Activated CD4-positive, alpha-beta T cell treated with anti-CD3 and anti-CD28 coated beads for 36 hours (primary cell): ENCODE results near the gene PARP8. TPM values are rescaled to one million over a fixed set of nuclear protein-coding genes. Genes with fewer than 3 reads are reported as not detected.

Experiments used
- ATAC-seq: fragments of 200-7000 bp; cut with Tn5 transposase; one replicate; pipeline ENCODE4 v1.10.0; 2021; ENCODE audit warnings: mild to moderate bottlenecking, moderate library complexity
- CTCF ChIA-PET: fragments of 350-600 bp; sonication (Branson Sonifier 250); formaldehyde crosslinking; loops from one replicate; lab custom pipeline; 2021; ENCODE audit warnings: antibody characterized with exemption; lab: Charles Lee
- POLR2A ChIA-PET: fragments of 350-600 bp; sonication (Branson Sonifier 250); formaldehyde crosslinking; loops from one replicate; lab custom pipeline; 2021; ENCODE audit warnings: antibody characterized with exemption, inconsistent platforms; lab: Charles Lee
- DNase-seq: peaks from one replicate; pipeline ENCODE4 v3.0.0-alpha.2; 2020
- H3K27ac Mint-ChIP-seq: one replicate; pipeline ENCODE4 v1.8.0; 2021; ENCODE audit warnings: mixed read lengths
- H3K27me3 Mint-ChIP-seq: one replicate; pipeline ENCODE4 v1.8.0; 2021; ENCODE audit warnings: mixed read lengths
- H3K36me3 Mint-ChIP-seq: one replicate; pipeline ENCODE4 v1.8.0; 2021; ENCODE audit warnings: low read depth, mixed read lengths
- H3K4me1 Mint-ChIP-seq: one replicate; pipeline ENCODE4 v1.8.0; 2021; ENCODE audit warnings: mixed read lengths
- H3K4me3 Mint-ChIP-seq: one replicate; pipeline ENCODE4 v1.8.0; 2021; ENCODE audit warnings: mild to moderate bottlenecking, moderate library complexity, mixed read lengths
- H3K9me3 Mint-ChIP-seq: one replicate; pipeline ENCODE4 v1.8.0; 2021; ENCODE audit warnings: low read depth, mixed read lengths
- intact Hi-C, 2 experiments: fragments of 100-400 bp; cut with DNase I in 1 of 2; cut with micrococcal nuclease in 1 of 2; formaldehyde crosslinking; loops; one replicate each; pipeline versions ENCODE4 v1.14.2 to v1.15.1; 2022 to 2024; cut with DNase I, micrococcal nuclease
- total RNA-seq, 2 experiments: library from RNA; stranded (reverse); gene quantifications; one replicate each; pipeline ENCODE4 v1.2.3, GENCODE V29; 2021

The PARP8 gene
- total RNA-seq, 2 experiments from 2014 or later: 31.7 to 38.8 TPM

GRCh38 chr5:50874306-50875001 lies 208.0 kb downstream of the PARP8 start:
- Mint-ChIP-seq H3K4me1 (peaks cover 12% of the 10 kb centered on the region), H3K27ac (no peak overlapping the region), H3K27me3 (peaks cover 7% of the 10 kb centered on the region), H3K36me3 (no peaks in the 10 kb centered on the region), H3K9me3 (no peaks in the 10 kb centered on the region), H3K4me3 (no peak overlapping the region)
- DNase-seq (no peak), ATAC-seq (peak; percentile 19)
- ChIA-PET CTCF (no interaction called here), POLR2A (no interaction called here)
- intact Hi-C loops: no loop called here

GRCh38 chr5:50875002-50875344 lies 208.5 kb downstream of the PARP8 start:
- H3K27me3 Mint-ChIP-seq: peaks cover 8% of the 10 kb centered on the region
- ChIA-PET POLR2A (no interaction called here), CTCF (no interaction called here)
- H3K36me3 Mint-ChIP-seq: no peaks in the 10 kb centered on the region
- H3K4me3 Mint-ChIP-seq: no peak overlapping the region
- DNase-seq (no peak), ATAC-seq (no peak)
- H3K27ac Mint-ChIP-seq: no peak overlapping the region
- intact Hi-C loops: no loop called here
- no peaks in the 10 kb centered on the region for H3K9me3 Mint-ChIP-seq
- peaks cover 12% of the 10 kb centered on the region for H3K4me1 Mint-ChIP-seq

DNA sequence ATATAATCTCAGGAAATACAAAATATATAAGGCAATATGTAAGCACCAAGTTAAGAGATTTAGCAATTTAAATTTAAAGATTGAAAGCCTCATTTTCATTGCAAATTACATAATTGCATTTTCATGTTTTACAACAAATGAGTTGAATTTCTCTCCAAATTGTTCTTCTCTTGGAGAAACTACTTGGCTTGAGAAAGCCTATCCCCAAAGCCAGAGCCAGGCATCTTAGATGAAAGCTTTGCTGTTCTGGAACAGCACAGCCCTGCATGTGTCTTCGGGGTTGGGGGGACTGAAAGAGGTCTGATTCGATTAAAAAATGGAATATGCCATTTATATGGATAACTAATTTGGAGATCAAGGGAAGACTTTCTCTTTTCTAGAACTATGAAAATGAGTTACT lies 212.0 kb downstream of the PARP8 start:
- no peaks in the 10 kb centered on the region for H3K36me3 Mint-ChIP-seq
- DNase-seq: no peak
- ChIA-PET CTCF (no interaction called here), POLR2A (no interaction called here)
- no peaks in the 10 kb centered on the region for H3K9me3 Mint-ChIP-seq
- no peak for ATAC-seq
- no peak overlapping the region for H3K4me3 Mint-ChIP-seq
- H3K4me1 Mint-ChIP-seq: peaks cover 12% of the 10 kb centered on the region
- no peak overlapping the region for H3K27ac Mint-ChIP-seq
- intact Hi-C loops: no loop called here
- H3K27me3 Mint-ChIP-seq: peaks cover 7% of the 10 kb centered on the region

GRCh38 chr5:50881407-50881806 lies 215.0 kb downstream of the PARP8 start:
- Mint-ChIP-seq H3K27ac (no peak overlapping the region), H3K4me3 (no peak overlapping the region), H3K36me3 (no peaks in the 10 kb centered on the region), H3K27me3 (peaks cover 13% of the 10 kb centered on the region), H3K9me3 (no peaks in the 10 kb centered on the region), H3K4me1 (no peaks in the 10 kb centered on the region)
- ATAC-seq (no peak), DNase-seq (no peak)
- CTCF ChIA-PET: interaction anchor here (0.6 kb wide), 1 partner anchor 45 kb away, joined by 3 read pairs; no protein-coding TSS in a partner anchor
- POLR2A ChIA-PET: no interaction called here
- intact Hi-C loops: no loop called here

DNA sequence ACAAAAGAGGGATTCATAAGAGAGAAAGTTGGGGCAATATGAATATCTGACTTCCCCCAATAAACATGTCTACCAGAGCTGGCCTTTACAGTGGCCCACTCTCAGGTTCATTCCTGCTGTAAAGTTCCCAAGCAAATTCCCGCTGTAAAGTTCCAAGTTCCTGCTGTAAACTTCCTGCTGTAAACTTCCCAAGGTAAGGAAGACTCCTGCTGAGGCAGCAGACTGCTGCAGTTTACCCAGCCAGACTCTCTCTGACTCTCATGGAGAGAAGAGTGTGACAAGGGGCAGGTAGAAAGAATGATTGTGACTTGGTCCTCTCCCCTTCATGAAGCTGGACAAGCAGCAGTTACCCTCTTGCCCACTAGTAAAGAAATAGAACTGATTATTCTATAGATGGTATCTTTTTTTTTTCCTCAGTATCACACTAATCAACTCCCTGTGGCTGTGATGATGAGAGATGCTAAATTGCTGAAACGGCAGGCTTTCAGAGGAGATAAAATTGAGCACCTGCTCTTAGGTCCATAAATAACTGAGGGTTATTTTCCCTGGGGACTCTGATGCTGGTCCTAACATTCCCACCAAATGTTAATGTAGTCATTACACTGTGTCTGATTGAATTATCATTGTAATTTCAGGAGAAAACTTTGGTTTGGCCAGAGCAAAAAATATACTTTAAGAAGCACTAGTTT lies 220.4 kb downstream of the PARP8 start:
- ATAC-seq (no peak), DNase-seq (no peak)
- intact Hi-C loops: no loop called here
- no peaks in the 10 kb centered on the region for H3K4me1 Mint-ChIP-seq
- no peaks in the 10 kb centered on the region for H3K9me3 Mint-ChIP-seq
- H3K36me3 Mint-ChIP-seq: no peaks in the 10 kb centered on the region
- H3K27me3 Mint-ChIP-seq: peaks cover 11% of the 10 kb centered on the region
- H3K27ac Mint-ChIP-seq: no peak overlapping the region
- no peak overlapping the region for H3K4me3 Mint-ChIP-seq
- CTCF ChIA-PET: no interaction called here
- POLR2A ChIA-PET: no interaction called here

GRCh38 chr5:50887889-50888633 lies 221.6 kb downstream of the PARP8 start:
- Mint-ChIP-seq H3K4me1 (no peaks in the 10 kb centered on the region), H3K4me3 (no peak overlapping the region), H3K27me3 (peaks cover 11% of the 10 kb centered on the region), H3K9me3 (no peaks in the 10 kb centered on the region), H3K36me3 (no peaks in the 10 kb centered on the region), H3K27ac (no peak overlapping the region)
- CTCF ChIA-PET: no interaction called here
- DNase-seq: no peak
- intact Hi-C loops: no loop called here
- POLR2A ChIA-PET: no interaction called here
- no peak for ATAC-seq

DNA sequence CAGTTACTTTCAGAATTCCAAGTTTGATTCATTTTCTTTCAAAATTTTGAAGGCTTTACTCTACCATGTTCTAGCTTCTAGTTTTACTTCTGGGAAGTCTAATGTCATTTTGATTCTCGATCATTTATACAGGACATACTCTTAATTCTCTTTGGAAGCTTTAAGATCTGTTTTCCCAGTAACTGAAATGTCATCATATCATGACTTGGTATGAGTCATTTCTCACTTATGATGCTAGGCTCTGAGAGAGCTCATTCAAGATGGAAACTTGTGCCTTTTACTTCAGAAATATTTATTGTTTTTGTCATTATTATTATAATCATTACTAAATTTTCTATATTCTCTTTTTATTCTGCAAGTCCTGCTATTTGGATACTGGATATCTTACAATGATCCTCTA lies 222.3 kb downstream of the PARP8 start:
- H3K27me3 Mint-ChIP-seq: peaks cover 11% of the 10 kb centered on the region
- POLR2A ChIA-PET: no interaction called here
- DNase-seq (no peak), ATAC-seq (no peak)
- CTCF ChIA-PET: no interaction called here
- no peak overlapping the region for H3K4me3 Mint-ChIP-seq
- H3K4me1 Mint-ChIP-seq: no peaks in the 10 kb centered on the region
- intact Hi-C loops: no loop called here
- no peaks in the 10 kb centered on the region for H3K9me3 Mint-ChIP-seq
- no peak overlapping the region for H3K27ac Mint-ChIP-seq
- H3K36me3 Mint-ChIP-seq: no peaks in the 10 kb centered on the region

DNA sequence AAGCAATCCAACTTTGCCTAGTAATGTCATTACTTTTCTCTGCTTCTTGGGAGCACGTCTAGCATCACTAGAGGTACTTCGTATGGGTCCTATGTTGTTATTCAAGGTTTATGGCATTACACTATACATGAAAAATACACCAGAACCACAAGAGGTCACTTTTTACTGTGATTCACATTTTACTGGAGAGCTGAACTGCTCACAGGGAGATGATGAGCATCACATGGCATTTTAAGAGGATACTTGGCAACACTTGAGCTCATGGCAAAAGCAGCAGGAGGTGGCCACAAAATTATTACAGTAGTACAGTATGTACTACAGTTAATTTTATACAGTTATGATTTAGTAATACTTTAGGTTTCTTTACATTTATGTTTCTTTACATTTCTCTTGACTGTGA lies 223.4 kb downstream of the PARP8 start:
- H3K4me3 Mint-ChIP-seq: no peak overlapping the region
- H3K27me3 Mint-ChIP-seq: peaks cover 10% of the 10 kb centered on the region
- ATAC-seq: no peak
- intact Hi-C loops: no loop called here
- no peaks in the 10 kb centered on the region for H3K9me3 Mint-ChIP-seq
- H3K27ac Mint-ChIP-seq: no peak overlapping the region
- POLR2A ChIA-PET: no interaction called here
- CTCF ChIA-PET: interaction anchor here (0.7 kb wide), 1 partner anchor 10 kb away, joined by 4 read pairs; no protein-coding TSS in a partner anchor
- H3K36me3 Mint-ChIP-seq: no peaks in the 10 kb centered on the region
- no peak for DNase-seq
- no peaks in the 10 kb centered on the region for H3K4me1 Mint-ChIP-seq

Other genes starting within 250 kb of the PARP8 start
- 10 to 100 TPM; 37.4 to 53.0 TPM for gene EMB, start 225.3 kb upstream of the PARP8 start, total RNA-seq